ENCODE measurements around the gene TGM1. TPM values are rescaled to one million over a fixed set of nuclear protein-coding genes. Genes with fewer than 3 reads are reported as not detected.
A peak's percentile ranks its signal among the peaks of the same experiment; 100 is the strongest.

The TGM1 gene
- total and polyA plus RNA-seq, 2 donors (not counting 1 experiment from before 2014, with no cell fraction given): 0.83 to 1.4 TPM

GRCh38 chr14:24270537-24271133 lies 7.7 kb upstream of the TGM1 start:
- TF ChIP-seq, protein P1, sequence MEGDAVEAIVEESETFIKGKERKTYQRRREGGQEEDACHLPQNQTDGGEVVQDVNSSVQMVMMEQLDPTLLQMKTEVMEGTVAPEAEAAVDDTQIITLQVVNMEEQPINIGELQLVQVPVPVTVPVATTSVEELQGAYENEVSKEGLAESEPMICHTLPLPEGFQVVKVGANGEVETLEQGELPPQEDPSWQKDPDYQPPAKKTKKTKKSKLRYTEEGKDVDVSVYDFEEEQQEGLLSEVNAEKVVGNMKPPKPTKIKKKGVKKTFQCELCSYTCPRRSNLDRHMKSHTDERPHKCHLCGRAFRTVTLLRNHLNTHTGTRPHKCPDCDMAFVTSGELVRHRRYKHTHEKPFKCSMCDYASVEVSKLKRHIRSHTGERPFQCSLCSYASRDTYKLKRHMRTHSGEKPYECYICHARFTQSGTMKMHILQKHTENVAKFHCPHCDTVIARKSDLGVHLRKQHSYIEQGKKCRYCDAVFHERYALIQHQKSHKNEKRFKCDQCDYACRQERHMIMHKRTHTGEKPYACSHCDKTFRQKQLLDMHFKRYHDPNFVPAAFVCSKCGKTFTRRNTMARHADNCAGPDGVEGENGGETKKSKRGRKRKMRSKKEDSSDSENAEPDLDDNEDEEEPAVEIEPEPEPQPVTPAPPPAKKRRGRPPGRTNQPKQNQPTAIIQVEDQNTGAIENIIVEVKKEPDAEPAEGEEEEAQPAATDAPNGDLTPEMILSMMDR (conservative IDR thresholded peaks at IDR 0.05 in 1 of 2, IDR thresholded peaks at IDR 0.05 in 1 of 2; ENCODE audit: low read depth in 1 of 2, low read length in 2 of 2): no peak
- no peak for TF ChIP-seq EZH2 (IDR thresholded peaks at IDR 0.05; ENCODE audit: low read length, missing control alignments)
- peak overlapping the region; percentile 67 to 99 (median 94) for H3K4me3 ChIP-seq (replicated peaks in 1 of 4; ENCODE audit: control extremely low read depth in 1 of 4, insufficient read depth in 1 of 4, low read depth in 3 of 4, low read length in 4 of 4)
- DNase-seq (ENCODE audit: low read depth in 2 of 2): peak in 1 of 2 donors; percentile 5
- no peaks in the 10 kb centered on the region for H3K27me3 ChIP-seq (ENCODE audit: control insufficient read depth, insufficient read depth, low read length)
- peak overlapping the region; percentile 89 for H3K4me2 ChIP-seq (ENCODE audit: extremely low read depth, insufficient read depth, low read length)
- no peaks in the 10 kb centered on the region for H3K4me1 ChIP-seq (ENCODE audit: control insufficient read depth, extremely low read depth, insufficient read depth, low read length)
- H3K36me3 ChIP-seq (ENCODE audit: control insufficient read depth, insufficient read depth, low read length): peaks cover 9% of the 10 kb centered on the region
- no peaks in the 10 kb centered on the region for H4K20me1 ChIP-seq (ENCODE audit: control insufficient read depth, extremely low read depth, insufficient read depth, low read length)
- H3K27ac ChIP-seq (ENCODE audit: insufficient read depth, low read length): peak overlapping the region; percentile 99
- no peaks in the 10 kb centered on the region for H3K9me3 ChIP-seq (ENCODE audit: control insufficient read depth, insufficient read depth, low read depth, low read length)
- peak overlapping the region; percentile 89 for H2AFZ ChIP-seq (ENCODE audit: low read length)
- no peaks in the 10 kb centered on the region for H3K79me2 ChIP-seq (ENCODE audit: control insufficient read depth, insufficient read depth, low read length)
- H3K9ac ChIP-seq (ENCODE audit: insufficient read depth, low read length): peak overlapping the region; percentile 99

DNA sequence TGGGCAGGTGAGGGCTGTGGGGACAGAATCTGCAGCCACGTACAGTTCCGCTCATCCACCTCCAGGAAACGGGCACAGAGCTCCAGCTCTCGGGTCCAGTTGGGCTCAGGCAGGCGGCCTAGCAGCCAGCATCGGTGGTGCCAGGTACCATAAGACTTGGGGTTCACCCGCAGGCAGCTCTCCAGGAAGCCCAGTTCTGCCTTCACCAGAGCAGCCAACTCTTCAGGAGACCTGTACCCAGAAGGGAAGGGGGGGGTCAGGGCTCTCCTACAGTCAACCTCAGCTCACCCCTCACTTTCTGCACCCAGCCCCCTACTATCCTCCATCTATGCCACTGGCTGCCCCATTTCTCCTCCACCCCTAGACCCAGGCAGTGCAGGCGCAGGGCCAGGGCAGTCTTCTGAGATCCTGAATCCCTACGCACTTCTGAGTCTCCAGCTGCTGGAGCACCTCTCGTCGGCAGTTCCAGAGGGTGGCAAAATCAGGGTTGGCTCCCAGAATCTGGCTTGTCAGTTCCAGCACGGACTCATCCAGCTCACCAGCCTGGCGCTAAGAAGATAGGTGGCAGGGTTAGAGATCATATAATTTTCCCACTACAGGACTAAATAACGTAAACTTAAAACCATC lies 7.0 kb upstream of the TGM1 start:
- Histone ChIP-seq H3K79me2 (ENCODE audit: control insufficient read depth, insufficient read depth, low read length) (no peaks in the 10 kb centered on the region), H3K4me2 (ENCODE audit: extremely low read depth, insufficient read depth, low read length) (no peak overlapping the region), H2AFZ (ENCODE audit: low read length) (no peak overlapping the region), H3K4me1 (ENCODE audit: control insufficient read depth, extremely low read depth, insufficient read depth, low read length) (no peaks in the 10 kb centered on the region), H3K27me3 (ENCODE audit: control insufficient read depth, insufficient read depth, low read length) (no peaks in the 10 kb centered on the region), H4K20me1 (ENCODE audit: control insufficient read depth, extremely low read depth, insufficient read depth, low read length) (no peaks in the 10 kb centered on the region), H3K36me3 (ENCODE audit: control insufficient read depth, insufficient read depth, low read length) (peaks cover 9% of the 10 kb centered on the region), H3K9me3 (ENCODE audit: control insufficient read depth, insufficient read depth, low read depth, low read length) (no peaks in the 10 kb centered on the region), H3K4me3 (replicated peaks in 1 of 4; ENCODE audit: control extremely low read depth in 1 of 4, insufficient read depth in 1 of 4, low read depth in 3 of 4, low read length in 4 of 4) (no peak overlapping the region), H3K9ac (ENCODE audit: insufficient read depth, low read length) (no peak overlapping the region), H3K27ac (ENCODE audit: insufficient read depth, low read length) (no peak overlapping the region)
- no peak for DNase-seq (ENCODE audit: low read depth in 2 of 2)
- TF ChIP-seq, protein P1 (conservative IDR thresholded peaks at IDR 0.05 in 1 of 2, IDR thresholded peaks at IDR 0.05 in 1 of 2; ENCODE audit: low read depth in 1 of 2, low read length in 2 of 2): no peak
- TF ChIP-seq EZH2 (IDR thresholded peaks at IDR 0.05; ENCODE audit: low read length, missing control alignments): no peak

DNA sequence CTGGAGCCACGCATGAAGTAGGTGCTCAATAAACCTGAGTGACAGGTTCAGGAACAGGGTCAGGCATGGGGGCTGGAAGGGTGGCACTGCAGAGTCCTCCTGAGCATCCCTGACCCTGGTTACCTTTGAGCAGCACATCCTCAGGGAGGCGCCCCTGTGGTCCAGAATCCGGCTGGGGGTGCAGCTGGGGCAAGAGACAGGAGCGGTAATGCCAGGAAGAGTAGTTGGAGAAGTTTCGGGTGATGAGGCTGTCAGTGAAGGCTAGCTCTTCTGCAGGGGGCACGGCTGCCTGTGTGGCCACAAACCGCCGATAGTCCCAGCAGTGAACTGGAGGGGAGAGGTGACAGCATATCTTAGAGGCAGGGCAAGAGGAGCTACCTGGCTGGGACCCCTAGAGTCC lies 6.4 kb upstream of the TGM1 start:
- Histone ChIP-seq H3K4me2 (ENCODE audit: extremely low read depth, insufficient read depth, low read length) (no peak overlapping the region), H2AFZ (ENCODE audit: low read length) (no peak overlapping the region), H3K9ac (ENCODE audit: insufficient read depth, low read length) (no peak overlapping the region), H3K36me3 (ENCODE audit: control insufficient read depth, insufficient read depth, low read length) (peaks cover 9% of the 10 kb centered on the region), H3K27ac (ENCODE audit: insufficient read depth, low read length) (no peak overlapping the region), H3K79me2 (ENCODE audit: control insufficient read depth, insufficient read depth, low read length) (no peaks in the 10 kb centered on the region), H3K9me3 (ENCODE audit: control insufficient read depth, insufficient read depth, low read depth, low read length) (no peaks in the 10 kb centered on the region), H3K27me3 (ENCODE audit: control insufficient read depth, insufficient read depth, low read length) (no peaks in the 10 kb centered on the region), H3K4me3 (replicated peaks in 1 of 4; ENCODE audit: control extremely low read depth in 1 of 4, insufficient read depth in 1 of 4, low read depth in 3 of 4, low read length in 4 of 4) (no peak overlapping the region), H3K4me1 (ENCODE audit: control insufficient read depth, extremely low read depth, insufficient read depth, low read length) (no peaks in the 10 kb centered on the region), H4K20me1 (ENCODE audit: control insufficient read depth, extremely low read depth, insufficient read depth, low read length) (no peaks in the 10 kb centered on the region)
- no peak for DNase-seq (ENCODE audit: low read depth in 2 of 2)
- no peak for TF ChIP-seq EZH2 (IDR thresholded peaks at IDR 0.05; ENCODE audit: low read length, missing control alignments)
- TF ChIP-seq, protein P1 (conservative IDR thresholded peaks at IDR 0.05 in 1 of 2, IDR thresholded peaks at IDR 0.05 in 1 of 2; ENCODE audit: low read depth in 1 of 2, low read length in 2 of 2): no peak
